PC-9 (cell line): ENCODE data around the gene RIMKLA.

Experiments used
- EZH2 ChIP-seq: fragments of 200-600 bp; sonication (generic); IDR thresholded peaks from 2 replicates; pipeline ENCODE4 v1.8.0; 2017; ENCODE audit warnings: antibody characterized with exemption, low read depth
- TF ChIP-seq, protein P1 (sequence below): fragments of 200-600 bp; sonication (generic); conservative IDR thresholded peaks from 2 replicates; pipeline ENCODE4 v1.6.1; 2017; ENCODE audit warnings: mixed run types, antibody characterized with exemption, mild to moderate bottlenecking, moderate library complexity

DNA sequence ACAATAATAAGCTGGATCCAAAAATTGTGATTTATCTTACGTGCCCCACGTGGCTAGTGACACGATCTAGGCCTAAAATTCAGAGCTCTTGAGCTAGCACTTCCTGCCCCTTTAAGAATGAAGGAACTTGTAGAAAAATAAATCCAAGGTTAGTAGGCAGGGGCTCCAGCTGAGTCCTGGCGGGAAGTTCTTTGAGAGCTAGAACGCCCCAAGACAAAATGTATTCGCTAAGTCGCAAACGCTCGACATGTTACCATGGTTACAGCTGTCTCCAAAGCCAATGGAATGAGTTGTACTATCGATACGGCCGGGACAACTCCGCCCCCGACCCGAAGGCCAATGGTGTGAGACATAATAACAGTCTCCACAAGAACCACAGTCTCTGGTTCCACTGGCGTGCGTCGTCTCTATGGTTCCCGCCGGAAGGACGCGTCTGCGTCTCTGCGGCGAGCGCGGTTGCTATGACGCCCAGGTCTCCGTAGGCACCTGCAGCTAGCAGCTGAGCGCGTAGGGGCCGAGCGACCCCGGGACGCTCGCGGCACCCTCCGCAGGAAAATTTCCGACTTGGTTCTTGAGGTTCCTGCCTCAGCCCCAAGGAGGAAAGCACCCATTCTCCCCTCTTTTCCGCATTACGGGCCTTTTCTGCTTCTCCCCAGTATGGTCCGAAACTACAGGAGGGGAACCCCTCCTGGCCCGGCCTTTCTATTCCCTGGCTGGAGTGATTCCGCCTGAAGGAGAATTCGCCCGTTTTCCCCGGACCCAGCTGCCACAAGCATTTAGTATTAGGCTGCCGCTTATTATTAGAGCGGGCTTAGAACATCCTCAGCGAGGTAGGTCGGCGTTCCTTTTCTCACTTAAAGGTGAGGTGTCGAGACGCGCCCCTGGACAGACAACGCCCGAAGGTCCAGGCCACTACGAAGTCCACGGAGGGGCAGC lies 82.5 kb downstream of the RIMKLA start, which contains the start of gene CCDC30:
- no peak for TF ChIP-seq EZH2
- TF ChIP-seq, protein P1, sequence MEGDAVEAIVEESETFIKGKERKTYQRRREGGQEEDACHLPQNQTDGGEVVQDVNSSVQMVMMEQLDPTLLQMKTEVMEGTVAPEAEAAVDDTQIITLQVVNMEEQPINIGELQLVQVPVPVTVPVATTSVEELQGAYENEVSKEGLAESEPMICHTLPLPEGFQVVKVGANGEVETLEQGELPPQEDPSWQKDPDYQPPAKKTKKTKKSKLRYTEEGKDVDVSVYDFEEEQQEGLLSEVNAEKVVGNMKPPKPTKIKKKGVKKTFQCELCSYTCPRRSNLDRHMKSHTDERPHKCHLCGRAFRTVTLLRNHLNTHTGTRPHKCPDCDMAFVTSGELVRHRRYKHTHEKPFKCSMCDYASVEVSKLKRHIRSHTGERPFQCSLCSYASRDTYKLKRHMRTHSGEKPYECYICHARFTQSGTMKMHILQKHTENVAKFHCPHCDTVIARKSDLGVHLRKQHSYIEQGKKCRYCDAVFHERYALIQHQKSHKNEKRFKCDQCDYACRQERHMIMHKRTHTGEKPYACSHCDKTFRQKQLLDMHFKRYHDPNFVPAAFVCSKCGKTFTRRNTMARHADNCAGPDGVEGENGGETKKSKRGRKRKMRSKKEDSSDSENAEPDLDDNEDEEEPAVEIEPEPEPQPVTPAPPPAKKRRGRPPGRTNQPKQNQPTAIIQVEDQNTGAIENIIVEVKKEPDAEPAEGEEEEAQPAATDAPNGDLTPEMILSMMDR = no peak
